GM12892 (cell line): ENCODE measurements around the gene BCAP29.

Experiments used
- POLR2A ChIP-seq: IDR thresholded peaks from 2 replicates; pipeline ENCODE4 v1.6.1; 2011; ENCODE audit warnings: low read depth, low read length, control low read depth
- POLR2AphosphoS5 ChIP-seq: IDR thresholded peaks from 2 replicates; pipeline ENCODE4 v1.6.1; 2011; ENCODE audit warnings: low read depth, low read length, control low read depth

DNA sequence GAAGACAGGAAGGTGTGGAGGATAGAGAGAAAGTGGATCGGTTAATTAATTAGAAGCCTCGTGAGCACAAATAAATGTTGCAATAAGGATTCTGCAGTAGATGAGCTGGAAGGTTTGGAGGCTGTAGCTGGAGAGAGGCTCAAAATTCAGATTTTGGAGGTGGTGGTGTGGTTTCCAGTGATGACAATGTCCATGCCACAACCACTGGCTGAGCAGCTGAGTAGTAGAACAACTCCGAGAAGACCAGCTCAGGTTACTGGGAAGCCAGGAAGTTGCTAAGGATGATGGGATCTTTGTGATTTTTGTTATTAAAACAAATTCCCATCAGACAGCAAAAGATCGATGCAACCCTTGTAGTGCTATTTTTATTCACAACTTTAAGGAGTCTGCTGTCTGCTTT, 88.2 kb downstream of the BCAP29 start:
- TF ChIP-seq POLR2AphosphoS5 (no peak), POLR2A (no peak)
